AG10803 (cell line): ENCODE results near the gene EGFLAM.
A peak's percentile ranks its signal among the peaks of the same experiment; 100 is the strongest.

ENCODE experiments used
- DNase-seq: peaks from one replicate; pipeline ENCODE4 v3.0.0; 2010; ENCODE audit warnings: low read depth
- H3K4me3 ChIP-seq: 2 replicates; pipeline ENCODE4 v1.5.1; 2011; ENCODE audit warnings: mild to moderate bottlenecking, low read length, control low read depth
- CTCF ChIP-seq: conservative IDR thresholded peaks from 2 replicates; pipeline ENCODE4 v1.5.1; 2011; ENCODE audit warnings: mild to moderate bottlenecking, low read length, control low read depth, inconsistent platforms

Gene EGFLAM

GRCh38 chr5:38339446-38339845, 81.1 kb downstream of the EGFLAM start:
- TF ChIP-seq CTCF = no peak
- no peak overlapping the region for H3K4me3 ChIP-seq
- DNase-seq = no peak

- H3K4me3 ChIP-seq = no peak overlapping the region
- no peak for TF ChIP-seq CTCF
- DNase-seq = peak; percentile 30
Measured at GRCh38 chr5:38341056-38341455, 82.7 kb downstream of the EGFLAM start.

DNA sequence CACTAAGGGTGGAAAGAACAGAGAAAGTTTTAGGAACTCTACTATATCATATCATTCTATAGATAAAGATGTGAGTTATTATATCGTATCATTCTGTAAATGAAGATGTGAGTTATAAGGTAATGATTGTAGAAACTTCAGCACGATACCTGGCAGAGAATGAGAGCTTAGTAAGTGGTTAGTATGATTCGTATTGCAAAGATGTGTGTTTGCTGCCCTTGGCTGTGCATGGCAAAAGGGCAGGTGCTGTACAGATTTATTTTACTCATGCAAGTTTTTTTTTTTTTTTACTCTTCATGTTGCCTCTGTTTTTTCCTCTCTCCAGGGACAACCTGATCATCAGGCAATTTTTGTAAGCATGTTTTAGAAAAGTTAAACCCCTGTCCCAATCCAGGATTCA, 83.3 kb downstream of the EGFLAM start:
- DNase-seq = no peak

GRCh38 chr5:38342261-38342660, 83.9 kb downstream of the EGFLAM start:
- DNase-seq = no peak
- H3K4me3 ChIP-seq = no peak overlapping the region
- no peak for TF ChIP-seq CTCF

More for the DNA sequence above, 83.3 kb downstream of the EGFLAM start:
- no peak for TF ChIP-seq CTCF
- H3K4me3 ChIP-seq = no peak overlapping the region

- DNase-seq = no peak
- H3K4me3 ChIP-seq = no peak overlapping the region
- no peak for TF ChIP-seq CTCF
Measured at GRCh38 chr5:38344891-38345290, 86.5 kb downstream of the EGFLAM start.

GRCh38 chr5:38346593-38346992, 88.2 kb downstream of the EGFLAM start:
- no peak for TF ChIP-seq CTCF

GRCh38 chr5:38347040-38347763, 88.8 kb downstream of the EGFLAM start:
- no peak for DNase-seq
- no peak overlapping the region for H3K4me3 ChIP-seq
- TF ChIP-seq CTCF = no peak

More at GRCh38 chr5:38346593-38346992, 88.2 kb downstream of the EGFLAM start:
- DNase-seq = no peak
- no peak overlapping the region for H3K4me3 ChIP-seq
